HUDEP-2 (cell line): ENCODE data around the gene VSTM2L.

Experiments used
- DNase-seq, 76 experiments: peaks; one replicate each; lab custom pipeline; 2025; ENCODE audit not compliant: unreplicated experiment in 76 of 76; lab: John Stamatoyannopoulos, UW

VSTM2L gene

GRCh38 chr20:37915800-37916570 lies 13.1 kb downstream of the VSTM2L start:
- no peak for DNase-seq

GRCh38 chr20:37917461-37917860 lies 14.5 kb downstream of the VSTM2L start:
- DNase-seq, result no peak

DNA sequence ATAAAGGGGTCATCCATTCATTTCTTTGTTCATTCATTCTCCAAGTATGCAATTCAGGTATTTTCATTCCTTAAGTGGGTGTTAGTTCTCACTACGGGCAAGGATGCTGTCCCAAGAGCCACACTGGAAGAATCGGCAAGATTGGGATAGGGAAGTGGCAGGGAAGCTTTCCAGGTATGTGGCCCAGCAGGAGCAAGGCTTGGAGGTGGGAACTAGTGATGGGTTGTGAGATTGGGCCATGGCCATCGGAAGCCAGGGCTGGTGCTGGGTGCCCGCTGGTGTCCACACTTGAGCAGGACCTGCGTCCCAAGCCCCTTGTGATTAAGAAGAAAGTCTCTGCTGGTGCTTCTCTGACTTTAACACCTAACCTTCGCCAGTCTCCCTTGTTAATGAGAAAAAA lies 15.1 kb downstream of the VSTM2L start:
- no peak for DNase-seq

DNA sequence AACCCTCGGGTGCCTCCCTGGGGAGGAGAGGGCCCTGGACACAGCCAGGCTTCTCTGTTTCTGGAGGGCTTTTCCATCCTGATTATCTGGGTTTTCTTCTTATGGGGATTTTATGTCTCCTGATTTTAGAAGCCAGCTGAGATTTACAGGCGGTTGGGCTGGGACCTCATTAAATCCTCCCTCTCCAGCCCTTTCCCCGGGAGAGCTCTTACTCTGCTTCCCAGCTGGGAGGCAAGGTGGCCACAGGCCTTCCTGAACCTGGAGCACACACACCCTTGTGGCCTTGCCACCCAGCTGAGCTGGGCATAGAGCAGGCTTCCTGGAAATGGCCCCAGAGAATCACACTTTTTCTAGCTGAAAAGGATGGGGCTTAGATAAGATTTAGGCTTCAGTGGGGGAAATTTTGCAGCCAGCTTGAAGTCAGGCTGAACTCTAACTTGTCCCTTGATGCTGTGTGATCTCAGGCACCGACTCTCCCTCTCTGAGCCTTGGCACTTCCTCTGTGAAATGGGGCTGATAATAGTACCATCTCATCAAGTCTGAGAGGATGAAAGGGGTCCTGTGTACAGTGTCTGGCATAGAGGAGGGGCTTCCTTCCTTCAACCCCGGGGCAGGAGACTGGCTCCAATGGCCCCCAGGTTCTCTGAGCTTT lies 16.6 kb downstream of the VSTM2L start:
- DNase-seq, result no peak

GRCh38 chr20:37920270-37920669 lies 17.3 kb downstream of the VSTM2L start:
- DNase-seq, result no peak

DNA sequence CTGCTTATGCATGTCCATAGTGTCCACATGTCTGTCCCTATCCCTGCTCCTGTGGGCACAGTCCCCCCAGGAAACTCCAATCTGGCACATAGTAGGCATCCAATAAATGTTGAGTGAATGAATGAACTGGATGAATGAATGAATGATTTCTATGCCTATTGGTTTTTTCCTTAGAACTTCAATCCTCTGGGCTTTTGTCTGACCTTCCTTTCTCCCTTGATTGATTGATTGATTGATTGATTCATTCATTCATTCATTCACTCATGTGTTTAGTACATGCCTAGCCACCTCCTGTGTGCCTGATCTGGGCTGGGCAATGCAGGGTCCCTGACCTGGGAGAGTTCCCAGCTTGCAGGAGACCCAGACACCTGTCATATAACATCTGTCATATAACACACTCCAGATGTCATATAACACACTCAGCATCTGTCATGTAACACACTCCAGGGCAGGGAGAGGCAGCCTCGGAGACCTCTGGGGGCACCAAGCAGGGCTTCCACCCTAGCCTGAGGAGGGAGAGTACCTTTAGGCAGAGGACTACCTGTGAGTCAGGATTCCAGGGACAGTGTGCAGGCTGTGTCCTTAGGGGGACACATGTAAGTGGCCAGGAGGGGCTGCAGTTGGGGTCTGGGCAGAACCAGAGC lies 17.9 kb downstream of the VSTM2L start:
- DNase-seq, result no peak

DNA sequence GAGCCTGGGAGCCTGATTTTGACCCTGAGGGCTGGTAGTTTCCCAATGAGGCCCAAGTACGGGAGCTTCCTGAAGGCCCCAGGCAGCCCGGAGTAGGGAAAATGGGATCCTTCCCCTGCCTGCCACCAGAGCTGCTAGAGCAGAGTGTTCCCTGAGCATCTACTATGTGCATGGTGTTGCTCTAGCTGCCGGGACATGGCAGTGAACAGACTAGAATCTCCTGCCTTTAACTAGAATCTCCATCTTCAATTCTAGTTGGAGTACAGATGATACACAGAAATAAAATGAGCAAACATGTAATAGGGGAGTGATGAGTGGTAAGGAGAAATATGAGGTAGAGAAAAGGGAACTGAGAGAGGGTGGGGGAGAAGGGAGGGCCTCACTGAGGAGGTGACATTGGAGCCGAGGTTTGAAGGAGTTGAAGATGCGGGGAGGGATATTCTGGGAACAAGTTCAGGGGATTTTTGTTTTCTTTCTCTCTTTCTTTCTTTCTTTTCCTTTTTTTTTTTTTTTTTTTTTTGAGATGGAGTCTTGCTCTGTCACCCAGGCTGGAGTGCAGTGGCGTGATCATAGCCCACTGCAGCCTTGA lies 18.5 kb downstream of the VSTM2L start:
- DNase-seq, result no peak

- no peak for DNase-seq
Observed at GRCh38 chr20:37922016-37922415, 19.1 kb downstream of the VSTM2L start.

DNA sequence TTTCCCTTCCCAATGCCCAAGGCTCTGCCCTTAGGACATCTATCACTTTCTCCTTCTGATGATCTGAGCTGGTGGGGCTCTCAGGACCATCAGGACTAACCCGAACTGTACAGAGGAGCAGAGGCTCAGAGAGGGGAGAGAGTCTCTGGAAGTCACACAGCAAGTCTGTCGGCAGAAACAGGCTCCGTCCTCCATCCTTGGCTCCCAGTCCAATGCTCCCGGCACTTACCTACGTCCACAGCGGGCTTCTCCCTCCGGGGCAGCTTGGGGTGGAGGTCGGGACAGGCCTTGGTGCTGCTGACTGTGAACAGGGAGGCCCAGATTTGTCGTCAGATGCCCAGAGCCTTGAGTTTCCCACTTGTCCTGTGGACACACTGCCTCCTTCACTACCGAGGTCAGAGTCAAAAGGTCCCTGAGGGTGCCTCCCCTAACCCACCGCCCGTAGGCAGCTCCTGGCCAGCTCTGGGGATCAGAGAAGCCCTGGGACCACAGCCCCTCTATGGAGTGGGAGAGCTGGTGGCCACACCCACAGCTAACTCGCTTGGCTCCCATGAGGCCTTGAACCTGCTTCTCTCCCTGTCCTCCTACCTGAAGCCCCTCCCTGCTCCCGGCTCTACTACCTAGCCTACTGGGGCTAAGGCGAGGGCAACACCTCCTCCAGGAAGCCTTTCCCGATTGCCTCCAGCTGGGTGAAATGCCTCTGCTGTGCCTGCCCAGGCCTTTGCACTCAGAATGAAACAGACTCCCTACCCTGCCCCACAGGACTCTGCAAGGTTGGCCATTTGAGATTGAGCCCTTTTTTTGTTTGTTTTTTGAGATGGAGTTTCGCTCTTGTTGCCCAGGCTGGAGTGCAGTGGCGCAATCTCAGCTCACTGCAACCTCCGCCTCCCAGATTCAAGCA lies 22.6 kb downstream of the VSTM2L start:
- DNase-seq, result no peak

GRCh38 chr20:37926612-37927011 lies 23.7 kb downstream of the VSTM2L start:
- DNase-seq, result no peak

DNA sequence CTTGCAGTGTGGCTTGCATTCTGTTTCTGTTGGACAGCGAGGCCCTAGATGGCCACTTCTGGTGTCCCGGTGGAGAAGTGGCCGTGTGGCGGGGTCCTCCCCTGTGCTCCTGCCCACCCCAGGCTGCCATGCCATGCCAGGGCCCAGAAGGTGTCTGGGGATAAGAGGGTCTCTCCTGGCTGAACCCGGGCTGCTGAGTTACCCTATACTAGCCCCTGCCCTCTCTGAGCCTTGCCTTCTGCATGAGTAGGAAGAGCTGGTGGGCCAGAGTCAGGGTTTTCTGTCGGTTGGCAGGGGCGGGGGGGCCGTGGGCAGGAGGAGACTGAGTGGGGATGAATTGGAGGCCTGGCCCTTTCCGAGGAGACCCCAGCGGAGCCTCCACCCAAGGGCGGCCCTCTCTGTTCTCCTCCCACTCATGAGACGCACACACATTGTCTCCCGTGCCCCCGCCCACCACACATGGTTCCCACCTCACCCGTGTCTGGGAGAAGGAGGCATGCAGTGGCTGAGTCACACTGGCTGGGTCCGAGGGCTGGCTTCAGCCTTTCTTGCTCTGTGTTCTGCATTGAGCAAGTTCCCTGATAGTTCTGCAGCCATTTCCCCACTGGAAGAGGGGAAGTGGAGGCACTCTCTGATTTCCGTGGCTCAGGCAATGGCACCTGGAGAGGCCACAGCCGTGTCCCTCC lies 24.6 kb downstream of the VSTM2L start:
- DNase-seq, result no peak

GRCh38 chr20:37928996-37929682 lies 26.2 kb downstream of the VSTM2L start:
- DNase-seq, result no peak

DNA sequence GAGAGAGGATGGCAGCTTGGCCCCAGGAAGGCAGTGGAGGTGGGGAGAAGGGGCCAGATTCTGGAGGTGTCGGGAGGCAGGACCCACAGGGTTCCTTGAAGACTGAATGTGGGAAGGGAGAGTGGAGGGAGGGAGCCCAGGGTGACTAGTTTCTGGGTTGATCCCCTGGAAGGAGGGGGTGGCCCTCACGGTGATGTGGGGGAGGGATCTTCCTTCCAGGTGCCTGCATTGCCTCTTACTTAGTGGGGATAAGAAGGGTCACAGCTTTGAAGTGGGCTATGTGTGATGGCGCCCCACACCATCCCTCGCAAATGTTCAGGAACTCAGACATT lies 26.7 kb downstream of the VSTM2L start:
- DNase-seq, result no peak

DNA sequence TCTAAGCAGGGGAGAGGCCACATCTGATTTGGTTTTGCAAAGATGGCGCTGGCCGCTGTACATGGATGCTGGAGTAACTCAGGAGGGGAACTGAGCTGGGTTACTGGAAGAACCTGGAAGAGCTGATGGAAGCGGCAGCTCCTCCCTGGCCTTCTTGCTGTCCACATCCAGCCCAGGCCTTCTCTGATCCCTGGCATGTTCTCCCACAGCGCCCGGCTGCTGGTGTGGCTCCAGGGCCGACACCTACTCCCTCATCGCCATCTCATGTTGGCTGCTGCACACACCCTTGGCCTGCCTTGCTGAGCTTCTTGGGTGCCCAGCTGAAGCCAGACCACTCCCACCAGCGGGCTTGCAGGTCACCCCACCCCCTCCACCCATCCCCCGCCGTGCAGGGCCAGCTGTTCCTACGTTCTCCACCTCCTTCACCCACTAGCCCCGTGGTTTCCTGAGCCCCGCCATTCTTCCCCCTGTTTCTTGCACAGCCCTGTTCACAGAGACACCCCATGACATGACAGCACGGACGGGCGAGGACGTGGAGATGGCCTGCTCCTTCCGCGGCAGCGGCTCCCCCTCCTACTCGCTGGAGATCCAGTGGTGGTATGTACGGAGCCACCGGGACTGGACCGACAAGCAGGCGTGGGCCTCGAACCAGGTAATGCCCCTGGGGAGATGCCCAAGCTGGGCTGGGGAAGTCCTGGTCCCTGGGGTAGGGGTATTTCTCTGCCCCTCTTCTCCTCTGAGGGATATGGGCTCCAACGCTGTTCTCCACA lies 28.4 kb downstream of the VSTM2L start:
- DNase-seq, result no peak

DNA sequence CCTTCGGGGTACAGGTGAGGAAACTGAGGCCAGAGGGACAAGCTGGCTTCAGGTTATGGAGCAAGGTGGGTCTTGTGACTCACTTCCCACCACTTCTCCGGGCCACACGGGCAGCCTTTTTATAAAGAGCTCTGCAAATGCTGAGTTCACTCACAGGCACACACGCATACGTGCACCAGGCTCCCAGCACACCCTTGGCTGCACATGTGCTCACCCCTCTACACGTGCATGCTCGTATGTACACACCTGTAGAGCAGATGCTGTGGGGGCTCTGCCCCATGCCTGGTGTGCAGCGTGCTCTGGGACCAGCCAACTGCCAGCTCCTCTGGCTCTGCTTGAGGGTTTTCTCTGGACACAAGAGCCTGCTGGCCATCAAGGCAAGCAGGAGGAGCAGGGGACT lies 29.1 kb downstream of the VSTM2L start:
- DNase-seq, result no peak

DNA sequence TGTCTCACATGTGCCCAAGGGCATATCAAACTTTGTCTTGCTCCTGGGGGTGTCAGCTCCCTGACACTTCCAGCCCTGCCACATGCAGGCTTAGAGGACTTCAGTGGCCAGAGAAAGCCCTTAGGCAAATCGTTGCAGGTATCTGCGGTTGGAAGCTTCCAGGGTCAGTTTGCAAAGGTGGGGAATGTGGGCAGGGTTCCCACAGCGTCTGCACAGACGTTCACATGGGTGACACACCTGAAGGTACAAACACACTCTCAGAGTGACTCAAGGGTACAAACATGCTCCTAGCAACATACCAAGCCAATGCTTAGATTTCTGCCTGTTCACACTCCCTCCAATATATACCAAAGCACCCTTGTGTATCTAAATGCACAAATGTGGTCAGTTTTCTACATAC lies 30.0 kb downstream of the VSTM2L start:
- DNase-seq, result no peak

DNA sequence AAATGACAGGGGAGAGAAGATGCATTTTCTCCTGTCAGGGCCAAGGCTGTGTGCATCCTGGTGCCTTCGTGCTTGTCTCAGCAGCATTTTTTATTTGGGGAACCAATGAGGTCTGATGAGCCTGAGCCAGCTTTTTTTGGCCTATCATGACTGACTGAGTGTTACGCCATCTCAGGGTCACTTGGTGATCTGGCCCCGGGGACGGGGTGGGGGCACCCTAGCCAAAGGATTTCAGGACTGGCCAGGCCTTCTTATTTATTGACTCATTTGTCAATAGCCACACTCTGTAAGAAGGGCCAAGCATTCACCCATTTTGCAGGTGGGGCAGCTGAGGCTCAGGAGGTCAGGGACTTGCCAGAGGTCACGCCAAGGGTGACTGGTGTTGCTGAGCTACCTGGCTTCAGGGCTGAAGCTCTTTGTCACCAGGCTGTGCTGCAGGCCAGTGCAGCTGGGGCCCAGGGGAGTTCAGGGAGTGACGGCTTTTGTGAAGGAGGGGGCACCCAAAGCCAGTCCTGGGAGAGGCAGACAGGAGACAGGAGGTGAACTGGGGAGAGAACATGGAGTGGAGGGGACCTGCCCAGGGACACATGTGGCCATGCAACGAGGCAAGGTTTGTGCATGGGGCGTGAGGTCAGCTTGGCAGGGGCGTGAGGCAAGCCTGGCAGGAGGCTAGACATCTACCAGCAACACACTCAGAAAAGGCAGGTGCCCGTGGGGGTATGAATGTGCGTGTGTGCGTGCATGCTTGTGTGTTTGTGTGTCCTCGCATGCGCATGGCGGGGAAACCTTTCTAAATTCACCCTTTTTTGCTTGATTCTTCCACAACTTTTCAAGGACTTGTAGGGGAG lies 31.1 kb downstream of the VSTM2L start:
- DNase-seq, result no peak
